ENCODE measurements around the gene CENPS. TPM values are rescaled to one million over a fixed set of nuclear protein-coding genes. Genes with fewer than 3 reads are reported as not detected.

The CENPS gene
- total RNA-seq, 1 experiment from 2014 or later, result 17.8 TPM

DNA sequence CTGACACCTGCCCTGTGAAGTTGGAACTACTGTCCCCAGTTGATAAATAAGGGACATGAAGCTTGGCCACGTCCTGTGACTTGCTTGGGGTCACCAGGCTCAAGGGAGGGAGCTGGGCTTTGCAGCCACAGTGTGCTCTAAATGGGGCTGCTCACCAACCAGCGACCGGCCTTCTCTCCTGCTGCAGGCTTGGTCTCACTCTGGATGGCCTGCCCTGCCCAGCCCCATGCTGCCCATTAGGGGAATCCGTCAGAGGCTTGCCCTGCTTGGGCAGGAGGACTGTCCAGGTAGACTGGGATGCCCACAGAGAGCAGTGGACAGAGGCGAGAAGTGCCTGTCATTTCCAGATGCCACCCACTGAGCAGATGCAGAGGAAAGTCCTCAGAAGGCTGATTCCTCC is 1.2 kb upstream of the CENPS start:
- Histone ChIP-seq H3T11ph (ENCODE audit: low read length) (no peak overlapping the region), H2AFZ (ENCODE audit: low read length) (no peak overlapping the region), H2BK12ac (ENCODE audit: insufficient read length, low read depth, low read length) (no peak overlapping the region), H3K27me3 (ENCODE audit: insufficient read depth, low read length) (no peaks in the 10 kb centered on the region), H3K18ac (ENCODE audit: insufficient read length, low read depth, low read length) (no peak overlapping the region), H4K8ac (replicated peaks; ENCODE audit: insufficient read length, low read depth, low read length) (no peak overlapping the region), H2BK5ac (ENCODE audit: insufficient read length, low read length) (no peak overlapping the region), H3K23ac (ENCODE audit: insufficient read length, low read depth, low read length) (no peak overlapping the region), H3K79me2 (ENCODE audit: insufficient read depth, low read length) (no peaks in the 10 kb centered on the region), H2BK15ac (ENCODE audit: low read depth, low read length) (no peak overlapping the region), H4K20me1 (ENCODE audit: control insufficient read depth, insufficient read depth, insufficient read length) (no peaks in the 10 kb centered on the region), H3K4me1 (ENCODE audit: insufficient read depth, low read length) (no peaks in the 10 kb centered on the region; the same call in 1 of the 2 replicates), H3K27ac (ENCODE audit: insufficient read length, low read depth, low read length) (no peak overlapping the region), H3K4me2 (ENCODE audit: insufficient read depth, insufficient read length, low read length) (no peak overlapping the region), H4K5ac (ENCODE audit: insufficient read length, low read depth, low read length) (no peak overlapping the region), H2BK120ac (ENCODE audit: low read depth, low read length, poor library complexity, severe bottlenecking) (no peak overlapping the region), H2BK20ac (ENCODE audit: low read depth, low read length, poor library complexity, severe bottlenecking) (no peak overlapping the region), H3K23me2 (ENCODE audit: insufficient read length, low read depth, low read length, poor library complexity, severe bottlenecking) (peaks cover 4% of the 10 kb centered on the region), H3K4ac (ENCODE audit: low read depth, low read length) (no peak overlapping the region), H3K9ac (ENCODE audit: extremely low read depth, insufficient read length, low read length) (no peak overlapping the region), H3K79me1 (ENCODE audit: insufficient read depth, low read depth, low read length, poor library complexity, severe bottlenecking) (no peaks in the 10 kb centered on the region), H3K56ac (ENCODE audit: insufficient read length, low read depth, low read length) (no peak overlapping the region), H4K91ac (ENCODE audit: insufficient read length, low read depth, low read length) (no peak overlapping the region), H3K9me3 (ENCODE audit: control insufficient read depth, low read depth, low read length) (no peaks in the 10 kb centered on the region), H2AK5ac (ENCODE audit: insufficient read length, low read length) (no peak overlapping the region), H3K14ac (ENCODE audit: insufficient read depth, low read length) (no peak overlapping the region)
- Mint-ChIP-seq H3K9me3 (no peaks in the 10 kb centered on the region), H3K4me1 (peaks cover 19 to 20% of the 10 kb centered on the region in 2 experiments), H3K36me3 (ENCODE audit: insufficient read depth in 1 of 3, low read depth in 3 of 3) (peaks cover 0 to 8% (median 1%) of the 10 kb centered on the region in 3 experiments; a peak in 2 of 7 replicates), H3K27ac (no peak overlapping the region), H3K27me3 (ENCODE audit: low read depth) (no peaks in the 10 kb centered on the region), H3K4me3 (peak overlapping the region in 1 of 2 experiments; percentile 35; a peak in 1 of 5 replicates)
- WGBS (ENCODE audit: extremely low coverage, insufficient read length, low lambda C conversion rate), result no CpG with 5 or more reads among the region's 5 CpGs
- TF ChIP-seq, protein P1, sequence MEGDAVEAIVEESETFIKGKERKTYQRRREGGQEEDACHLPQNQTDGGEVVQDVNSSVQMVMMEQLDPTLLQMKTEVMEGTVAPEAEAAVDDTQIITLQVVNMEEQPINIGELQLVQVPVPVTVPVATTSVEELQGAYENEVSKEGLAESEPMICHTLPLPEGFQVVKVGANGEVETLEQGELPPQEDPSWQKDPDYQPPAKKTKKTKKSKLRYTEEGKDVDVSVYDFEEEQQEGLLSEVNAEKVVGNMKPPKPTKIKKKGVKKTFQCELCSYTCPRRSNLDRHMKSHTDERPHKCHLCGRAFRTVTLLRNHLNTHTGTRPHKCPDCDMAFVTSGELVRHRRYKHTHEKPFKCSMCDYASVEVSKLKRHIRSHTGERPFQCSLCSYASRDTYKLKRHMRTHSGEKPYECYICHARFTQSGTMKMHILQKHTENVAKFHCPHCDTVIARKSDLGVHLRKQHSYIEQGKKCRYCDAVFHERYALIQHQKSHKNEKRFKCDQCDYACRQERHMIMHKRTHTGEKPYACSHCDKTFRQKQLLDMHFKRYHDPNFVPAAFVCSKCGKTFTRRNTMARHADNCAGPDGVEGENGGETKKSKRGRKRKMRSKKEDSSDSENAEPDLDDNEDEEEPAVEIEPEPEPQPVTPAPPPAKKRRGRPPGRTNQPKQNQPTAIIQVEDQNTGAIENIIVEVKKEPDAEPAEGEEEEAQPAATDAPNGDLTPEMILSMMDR (conservative IDR thresholded peaks at IDR 0.05), result no peak
- DNase-seq, result no peak
